Chondrocyte (in vitro differentiated cells): ENCODE measurements around the gene SURF2. TPM values are rescaled to one million over a fixed set of nuclear protein-coding genes. Genes with fewer than 3 reads are reported as not detected.

Experiments used
- DNase-seq: peaks from one replicate; pipeline ENCODE4 v3.0.0; 2021; ENCODE audit warnings: mixed read lengths, low spot score
- H3K27ac Mint-ChIP-seq: one replicate; pipeline ENCODE4 v1.8.0; 2021; ENCODE audit warnings: mild to moderate bottlenecking, moderate library complexity, mixed read lengths; ENCODE audit not compliant: unreplicated experiment
- H3K27me3 Mint-ChIP-seq: 2 replicates; pipeline ENCODE4 v1.8.0; 2021; ENCODE audit warnings: low read depth, mixed read lengths
- H3K36me3 Mint-ChIP-seq: 2 replicates; pipeline ENCODE4 v1.8.0; 2021; ENCODE audit warnings: low read depth, mixed read lengths
- H3K4me1 Mint-ChIP-seq: 2 replicates; pipeline ENCODE4 v1.8.0; 2021; ENCODE audit warnings: low read depth, mild to moderate bottlenecking, mixed read lengths
- H3K4me3 Mint-ChIP-seq: one replicate; pipeline ENCODE4 v1.8.0; 2021; ENCODE audit warnings: mild to moderate bottlenecking, moderate library complexity, mixed read lengths; ENCODE audit not compliant: unreplicated experiment
- H3K9me3 Mint-ChIP-seq: 2 replicates; pipeline ENCODE4 v1.8.0; 2021; ENCODE audit warnings: low read depth, mixed read lengths
- total RNA-seq: library from RNA; stranded (reverse); gene quantifications from 3 replicates; pipeline ENCODE4 v1.2.1, GENCODE V29; 2021
- TF ChIP-seq, protein P1 (sequence below): fragments of 200-600 bp; sonication (generic); IDR thresholded peaks from 2 replicates; pipeline ENCODE4 v1.5.0; 2021; ENCODE audit warnings: antibody characterized with exemption, mild to moderate bottlenecking, moderate library complexity

SURF2 gene
- total RNA-seq, 1 donor from 2014 or later, result 12.5 TPM

GRCh38 chr9:133402689-133403088, 46.3 kb downstream of the SURF2 start:
- Mint-ChIP-seq H3K36me3 (peaks cover 9% of the 10 kb centered on the region), H3K4me3 (no peak overlapping the region)
- TF ChIP-seq, protein P1, sequence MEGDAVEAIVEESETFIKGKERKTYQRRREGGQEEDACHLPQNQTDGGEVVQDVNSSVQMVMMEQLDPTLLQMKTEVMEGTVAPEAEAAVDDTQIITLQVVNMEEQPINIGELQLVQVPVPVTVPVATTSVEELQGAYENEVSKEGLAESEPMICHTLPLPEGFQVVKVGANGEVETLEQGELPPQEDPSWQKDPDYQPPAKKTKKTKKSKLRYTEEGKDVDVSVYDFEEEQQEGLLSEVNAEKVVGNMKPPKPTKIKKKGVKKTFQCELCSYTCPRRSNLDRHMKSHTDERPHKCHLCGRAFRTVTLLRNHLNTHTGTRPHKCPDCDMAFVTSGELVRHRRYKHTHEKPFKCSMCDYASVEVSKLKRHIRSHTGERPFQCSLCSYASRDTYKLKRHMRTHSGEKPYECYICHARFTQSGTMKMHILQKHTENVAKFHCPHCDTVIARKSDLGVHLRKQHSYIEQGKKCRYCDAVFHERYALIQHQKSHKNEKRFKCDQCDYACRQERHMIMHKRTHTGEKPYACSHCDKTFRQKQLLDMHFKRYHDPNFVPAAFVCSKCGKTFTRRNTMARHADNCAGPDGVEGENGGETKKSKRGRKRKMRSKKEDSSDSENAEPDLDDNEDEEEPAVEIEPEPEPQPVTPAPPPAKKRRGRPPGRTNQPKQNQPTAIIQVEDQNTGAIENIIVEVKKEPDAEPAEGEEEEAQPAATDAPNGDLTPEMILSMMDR, result no peak

GRCh38 chr9:133403766-133404453, 47.6 kb downstream of the SURF2 start:
- TF ChIP-seq, protein P1, result peak; percentile 70
- Mint-ChIP-seq H3K9me3 (no peaks in the 10 kb centered on the region), H3K4me3 (no peak overlapping the region), H3K27ac (no peak overlapping the region), H3K4me1 (no peaks in the 10 kb centered on the region), H3K36me3 (peaks cover 9% of the 10 kb centered on the region), H3K27me3 (peaks cover 3% of the 10 kb centered on the region)
- no peak for DNase-seq

More at GRCh38 chr9:133402689-133403088, 46.3 kb downstream of the SURF2 start:
- H3K27me3 Mint-ChIP-seq, result peaks cover 4% of the 10 kb centered on the region
- no peaks in the 10 kb centered on the region for H3K4me1 Mint-ChIP-seq
- no peak overlapping the region for H3K27ac Mint-ChIP-seq
- no peak for DNase-seq
- no peaks in the 10 kb centered on the region for H3K9me3 Mint-ChIP-seq

GRCh38 chr9:133404454-133405002, 48.2 kb downstream of the SURF2 start:
- no peak for DNase-seq
- Mint-ChIP-seq H3K27me3 (no peaks in the 10 kb centered on the region), H3K9me3 (no peaks in the 10 kb centered on the region), H3K36me3 (peaks cover 9% of the 10 kb centered on the region), H3K27ac (no peak overlapping the region), H3K4me1 (no peaks in the 10 kb centered on the region), H3K4me3 (no peak overlapping the region)
- TF ChIP-seq, protein P1, result no peak

GRCh38 chr9:133405508-133406438, 49.4 kb downstream of the SURF2 start:
- no peak overlapping the region for H3K27ac Mint-ChIP-seq
- H3K27me3 Mint-ChIP-seq, result no peaks in the 10 kb centered on the region
- H3K4me1 Mint-ChIP-seq, result no peaks in the 10 kb centered on the region
- DNase-seq, result no peak
- peaks cover 16% of the 10 kb centered on the region for H3K36me3 Mint-ChIP-seq
- TF ChIP-seq, protein P1, result no peak
- H3K4me3 Mint-ChIP-seq, result no peak overlapping the region
- no peaks in the 10 kb centered on the region for H3K9me3 Mint-ChIP-seq
